HL-60 (cell line): ENCODE measurements around the gene CTXN3.

Experiments used
- CTCF ChIP-seq: IDR thresholded peaks from one replicate; pipeline ENCODE4 v1.5.1; 2011; ENCODE audit warnings: low read length, control low read depth, inconsistent platforms; ENCODE audit not compliant: insufficient read depth
- REST ChIP-seq: IDR thresholded peaks from 2 replicates; pipeline ENCODE4 v1.6.1; 2012; ENCODE audit warnings: low read depth; ENCODE audit not compliant: insufficient replicate concordance

GRCh38 chr5:127621601-127622325 lies 27.1 kb upstream of the CTXN3 start:
- TF ChIP-seq CTCF (no peak), REST (no peak)
